Inflammatory macrophage (primary cell): ENCODE data around the gene FIGN.

Experiments
- DNase-seq, 2 donors: peaks; one replicate each; pipeline ENCODE4 v3.0.0-alpha.2; 2020 to 2022

FIGN gene

DNA sequence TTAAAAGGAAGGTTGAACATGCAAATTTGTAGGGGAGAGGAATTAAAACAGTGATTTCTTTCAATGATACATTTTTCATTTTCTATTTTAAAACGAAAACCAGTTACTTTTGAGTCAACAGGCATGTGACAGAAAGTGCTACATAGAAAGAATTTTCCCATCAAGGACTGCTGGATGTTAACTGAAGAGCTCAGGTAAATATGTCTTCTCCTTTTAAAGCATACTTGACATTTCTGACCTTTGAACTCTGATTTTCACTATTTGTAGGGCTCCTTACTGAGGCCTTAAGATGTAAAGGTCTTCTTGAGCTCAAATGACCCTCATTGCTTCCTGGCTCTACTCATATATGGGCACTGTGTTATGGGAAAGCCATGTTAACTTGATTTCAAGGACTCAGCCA, 32.4 kb downstream of the FIGN start:
- DNase-seq: no peak

DNA sequence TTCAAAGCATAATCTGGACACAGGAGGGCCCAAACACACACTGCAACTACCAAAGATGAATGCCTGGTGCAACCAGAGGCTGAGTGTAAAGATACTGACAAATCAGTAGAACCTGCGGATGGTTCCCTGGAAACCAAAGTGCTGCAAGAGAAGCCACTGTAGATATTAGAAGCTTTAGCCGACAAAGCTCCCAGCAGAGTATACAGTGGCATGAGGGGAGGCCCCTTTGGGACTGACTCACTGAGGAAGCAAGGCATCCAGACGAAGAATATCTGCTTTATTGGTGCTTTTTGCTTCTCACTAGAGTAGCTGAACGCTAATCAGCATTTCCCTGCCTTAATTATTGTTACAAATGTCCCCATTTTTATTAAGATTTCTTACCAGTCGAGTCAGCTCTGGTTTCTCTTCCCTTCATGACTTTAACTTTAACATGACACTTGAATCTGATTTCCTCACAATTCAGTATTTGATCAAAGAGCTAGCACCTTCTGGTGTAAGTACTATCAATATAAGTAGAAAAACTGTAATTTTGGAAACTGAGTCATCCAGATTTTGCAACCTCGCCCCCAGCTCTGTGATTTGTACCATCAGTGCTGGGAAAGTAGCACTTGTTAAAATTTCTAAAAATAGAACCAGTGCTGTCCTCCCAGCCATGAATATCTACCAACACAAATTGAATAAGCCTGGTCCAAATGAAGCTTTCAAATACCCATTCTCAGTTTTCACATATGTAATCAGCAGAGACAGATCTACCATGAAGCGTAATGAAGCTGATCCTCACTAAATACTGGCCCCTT, 34.2 kb downstream of the FIGN start:
- no peak for DNase-seq

DNA sequence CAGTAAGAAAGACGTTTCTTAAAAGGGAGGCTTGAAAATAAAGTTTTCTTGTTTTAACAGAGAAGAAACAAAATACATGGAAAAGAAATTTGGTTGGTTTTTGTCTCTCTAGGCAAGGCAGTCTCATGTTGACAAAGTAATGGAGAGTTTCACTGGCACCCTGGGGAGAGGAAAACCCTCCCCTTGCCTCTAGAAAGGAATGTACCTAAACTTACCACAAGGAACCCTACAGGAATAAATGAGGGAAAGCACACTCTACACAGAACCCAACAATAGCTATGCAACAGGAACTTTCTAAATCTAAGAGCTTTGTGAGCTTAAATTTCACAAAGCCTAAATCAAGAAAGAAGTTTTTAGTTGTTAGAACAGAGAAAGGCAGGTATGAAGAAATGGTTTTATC, 37.0 kb downstream of the FIGN start:
- DNase-seq: no peak

DNA sequence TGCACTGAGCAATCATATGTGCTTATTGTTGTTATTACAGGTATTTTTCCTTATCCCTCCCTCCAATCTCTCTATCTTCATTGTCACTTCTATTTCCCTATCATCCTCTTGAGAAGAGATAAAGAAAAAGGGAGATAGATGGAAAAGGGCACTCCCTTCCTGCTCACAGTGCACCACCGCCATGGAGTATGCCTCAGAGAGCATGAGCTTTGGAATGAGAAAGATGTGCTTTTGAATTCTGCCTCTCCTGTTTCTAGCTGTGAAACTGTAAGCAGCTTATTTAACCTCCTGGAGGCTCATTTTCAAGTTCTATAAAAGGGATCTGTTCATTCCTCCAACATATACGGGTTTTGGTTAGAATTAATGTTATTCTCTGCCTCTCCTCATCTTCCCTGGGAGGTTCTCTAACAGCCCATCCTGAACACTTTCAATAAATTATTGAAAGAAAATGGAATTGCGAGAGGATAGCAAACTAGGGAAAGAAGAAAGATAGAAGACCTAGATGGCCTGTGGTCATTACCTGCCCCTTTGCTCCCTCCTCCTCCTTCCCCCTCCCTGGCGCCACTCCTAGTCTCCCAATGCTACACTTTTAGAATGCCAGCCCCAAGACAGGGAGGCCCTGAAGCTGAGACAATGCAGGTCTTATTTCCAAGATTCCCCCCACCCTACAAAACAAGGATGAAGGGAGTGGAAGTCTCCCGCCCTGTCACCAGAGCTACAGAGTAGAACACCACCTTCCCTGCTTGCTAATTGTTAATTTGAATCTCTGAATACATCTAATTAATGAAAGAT, 37.8 kb downstream of the FIGN start:
- no peak for DNase-seq

DNA sequence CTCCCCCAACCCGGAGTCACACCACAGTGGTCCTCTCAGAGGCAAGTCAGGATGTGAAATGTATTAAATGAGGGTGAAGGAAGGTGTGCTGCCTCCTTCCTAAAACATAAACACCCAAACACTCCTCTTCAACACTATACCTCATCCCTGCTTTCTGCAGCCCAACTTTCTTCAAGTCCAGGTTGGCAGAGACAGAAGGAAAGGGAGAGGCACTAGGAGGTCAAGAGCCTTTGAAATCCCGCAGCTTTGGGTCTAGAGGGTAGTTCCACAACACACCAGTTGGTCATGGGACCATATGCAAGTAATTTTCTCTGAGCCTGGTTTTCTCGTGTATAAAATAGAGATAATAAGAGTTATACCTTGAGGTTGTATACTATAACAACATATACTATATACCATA, 38.4 kb downstream of the FIGN start:
- no peak for DNase-seq

DNA sequence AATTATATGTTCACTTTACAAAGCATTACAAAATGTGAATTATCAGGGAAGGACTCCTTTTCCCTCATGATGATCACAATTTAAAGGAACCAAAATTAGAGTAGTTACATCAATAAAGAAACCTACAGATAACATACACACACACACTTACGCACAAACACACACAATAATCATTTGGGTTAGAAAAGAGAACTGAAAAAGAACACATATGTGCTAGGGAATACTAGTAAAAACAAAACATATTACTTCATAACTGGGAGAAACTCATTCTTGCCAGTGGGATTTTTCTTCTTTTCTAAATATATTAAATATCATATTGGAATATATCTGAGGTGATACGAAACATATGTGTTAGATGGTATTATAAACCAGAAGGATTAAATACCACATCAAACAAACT, 42.3 kb downstream of the FIGN start:
- DNase-seq: no peak

DNA sequence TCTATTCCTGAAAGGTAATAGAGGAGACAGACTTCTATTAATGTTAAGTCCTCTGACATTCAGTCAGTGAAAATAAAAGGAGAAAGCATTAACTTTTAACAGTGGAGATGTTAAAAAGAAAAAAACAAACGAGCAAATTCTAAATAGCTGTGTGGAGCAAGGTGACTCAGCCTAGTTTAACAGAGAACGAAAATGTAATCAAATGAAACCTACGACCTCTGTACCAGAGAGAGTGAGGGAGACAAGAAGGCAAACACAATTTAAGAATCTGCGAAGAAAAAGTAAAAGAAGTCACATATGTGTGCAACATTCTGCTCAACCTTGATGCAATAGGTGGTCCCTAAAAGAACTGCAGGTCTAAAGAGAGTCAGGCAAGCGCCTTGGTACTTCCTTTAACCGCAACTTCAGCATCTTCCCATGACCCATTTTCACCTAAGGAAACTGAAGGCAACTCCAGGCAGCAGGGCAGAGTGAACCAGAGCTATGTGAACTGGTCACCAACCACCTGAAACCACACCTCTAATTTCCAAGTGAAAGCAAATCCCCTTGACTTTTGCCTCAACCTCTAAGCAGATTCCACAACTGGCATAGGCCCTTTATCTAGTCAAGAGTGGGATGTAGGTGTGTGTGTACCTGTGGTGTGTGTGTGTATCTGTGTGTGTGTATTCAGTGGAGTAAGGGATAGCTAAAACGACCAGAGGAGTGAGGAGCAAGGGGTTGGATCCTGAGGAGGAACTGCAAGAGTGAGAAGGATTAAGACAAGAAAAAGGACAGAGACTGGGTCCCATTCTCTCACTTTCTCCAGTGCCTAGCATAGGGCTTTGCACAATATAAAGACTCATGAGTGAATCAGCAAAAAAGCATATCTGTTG, 43.0 kb downstream of the FIGN start:
- no peak for DNase-seq

DNA sequence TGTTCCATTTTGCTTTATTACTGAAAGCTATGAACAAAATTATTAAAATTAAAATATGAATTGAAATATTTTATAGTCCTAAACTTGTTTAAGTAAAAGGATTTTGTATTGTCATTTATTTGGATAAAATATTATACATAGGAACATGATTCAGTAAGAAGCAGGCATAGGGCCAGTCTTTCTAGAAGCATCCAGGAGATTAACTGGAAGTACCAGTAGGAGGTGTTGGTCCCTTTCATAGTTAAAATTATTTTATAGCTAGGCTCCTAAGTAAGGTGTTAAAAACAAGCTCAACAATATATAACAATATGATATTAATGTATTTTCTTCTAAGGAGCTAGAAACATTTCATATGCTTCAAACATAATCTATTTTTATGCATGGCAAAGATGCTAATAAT, 43.7 kb downstream of the FIGN start:
- no peak for DNase-seq

DNA sequence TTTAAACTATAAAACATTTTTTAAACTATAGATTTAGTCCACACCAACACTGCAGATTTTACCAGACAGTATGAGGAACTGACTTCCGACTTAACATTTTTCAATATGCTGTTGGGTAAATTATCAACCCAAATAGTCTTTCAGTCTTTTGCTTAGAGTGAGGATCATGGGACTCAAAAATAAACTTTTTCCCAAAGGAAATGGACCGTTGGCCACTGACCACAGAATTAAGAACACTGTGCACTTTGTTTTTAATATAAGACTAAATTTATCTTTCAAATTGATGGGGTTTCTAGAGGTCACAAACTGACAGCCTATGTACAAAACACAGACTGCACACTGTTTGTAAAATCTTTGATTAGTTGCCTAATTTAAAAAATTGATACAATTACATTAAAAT, 44.9 kb downstream of the FIGN start:
- DNase-seq: no peak

DNA sequence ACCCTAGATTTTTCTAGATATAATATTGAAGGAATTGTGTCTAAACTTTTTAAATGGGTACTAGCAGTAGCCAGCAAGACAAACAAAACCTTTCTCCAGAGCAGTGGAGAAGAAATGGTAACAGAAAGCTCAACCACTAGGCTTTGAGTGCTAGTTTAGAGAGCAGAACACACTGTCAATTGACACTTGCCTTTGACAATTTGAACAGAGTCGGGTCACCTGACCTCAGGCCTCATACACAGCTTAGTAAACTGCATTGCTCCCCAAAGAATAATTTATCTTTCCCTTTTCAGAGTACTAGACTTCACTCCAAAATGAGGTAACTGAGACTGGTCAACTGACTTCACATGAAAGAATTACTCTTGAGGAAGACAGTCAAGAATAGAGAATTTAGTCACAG, 48.6 kb downstream of the FIGN start:
- no peak for DNase-seq

DNA sequence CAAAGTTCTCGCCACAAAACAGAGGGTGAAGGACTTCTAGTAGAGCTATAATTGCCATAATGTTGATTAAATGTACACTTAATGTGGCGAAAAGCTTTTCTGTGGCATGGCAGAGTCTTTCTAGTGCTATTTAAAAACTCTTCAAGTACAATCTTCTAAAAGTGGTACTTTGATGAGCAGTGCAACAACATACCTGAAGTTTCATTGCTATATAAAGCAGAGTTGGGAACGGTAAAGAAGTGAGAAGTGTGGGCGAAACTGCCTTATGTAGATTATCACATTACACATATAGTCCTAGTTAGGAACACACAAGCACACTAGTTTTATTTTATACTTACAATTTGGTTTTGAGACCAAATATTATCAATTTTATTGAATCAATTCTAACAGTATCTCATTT, 49.5 kb downstream of the FIGN start:
- no peak for DNase-seq

DNA sequence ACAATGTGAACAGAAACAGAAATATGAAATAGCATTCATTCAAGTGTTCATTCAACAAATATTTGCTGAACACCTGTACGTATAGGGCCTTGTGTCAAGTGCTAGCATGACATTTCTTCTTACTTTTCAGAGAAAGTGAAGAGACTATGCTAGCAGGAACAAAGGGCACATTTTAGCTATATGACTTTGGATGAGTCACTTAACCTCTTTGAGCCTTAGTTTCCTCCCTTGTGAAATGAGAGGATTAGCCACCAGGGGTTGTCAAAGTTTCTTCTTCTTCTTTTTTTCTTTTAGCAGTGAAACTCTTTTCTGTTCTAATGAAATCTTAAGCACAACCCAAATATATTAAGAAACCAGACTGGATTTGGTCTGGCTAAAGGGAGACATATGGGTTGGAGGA, 53.1 kb downstream of the FIGN start:
- no peak for DNase-seq

DNA sequence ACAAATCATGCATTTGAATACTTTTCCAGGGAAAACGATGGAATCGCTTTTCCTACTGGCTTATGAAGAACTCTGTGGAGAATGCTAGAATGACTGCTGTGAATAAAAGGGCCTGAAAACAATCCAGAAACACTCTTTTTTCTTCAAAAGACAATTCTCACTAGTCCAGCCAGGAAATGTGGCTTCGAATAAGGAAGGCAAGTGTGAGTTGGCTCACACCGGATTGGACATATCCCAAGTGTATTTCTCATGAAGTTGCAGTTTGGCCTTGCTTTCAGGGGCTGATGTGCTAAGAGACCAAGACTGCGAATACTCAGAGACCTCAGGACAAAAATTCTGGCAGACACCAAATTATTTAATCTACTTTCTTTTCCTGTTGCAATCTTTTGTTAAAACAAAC, 54.1 kb downstream of the FIGN start:
- DNase-seq: no peak

DNA sequence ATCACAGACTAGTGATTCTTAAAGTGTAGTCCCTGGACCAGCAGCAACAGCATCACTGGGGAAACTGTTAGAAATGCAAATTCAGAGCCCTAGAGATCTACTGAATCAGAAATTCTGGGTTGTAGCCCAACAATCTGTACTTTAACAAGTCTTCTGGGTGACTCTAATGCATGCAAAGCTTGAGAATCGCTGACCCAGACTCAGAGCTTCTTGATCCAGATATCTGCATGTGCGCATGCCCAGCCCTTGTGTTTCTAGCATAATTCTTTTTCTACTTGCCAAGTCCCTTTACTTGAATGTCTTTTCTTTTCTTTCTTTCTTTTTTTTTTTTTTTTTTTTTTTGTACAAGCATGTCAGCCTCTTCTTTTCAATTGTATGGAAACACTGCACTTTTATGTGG, 60.4 kb downstream of the FIGN start:
- DNase-seq: no peak

DNA sequence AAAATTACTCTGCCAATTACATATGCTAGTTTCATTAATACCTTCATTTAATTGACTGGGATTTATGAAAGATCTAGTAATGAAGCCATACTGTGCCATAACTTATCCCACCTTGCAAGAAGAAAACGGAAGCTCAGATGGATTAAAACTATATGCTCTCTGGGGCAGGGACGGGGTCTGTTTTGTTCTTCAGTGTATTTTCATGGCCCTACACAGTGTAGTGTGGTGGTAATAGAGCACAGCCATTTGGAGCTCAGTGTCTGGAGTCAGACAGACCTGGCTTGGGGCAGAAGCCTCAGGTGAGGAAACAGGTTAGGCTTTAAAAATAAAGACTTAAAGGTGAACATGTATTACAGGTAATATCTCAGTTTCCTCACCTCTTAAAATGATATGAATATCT, 62.3 kb downstream of the FIGN start:
- DNase-seq: no peak

DNA sequence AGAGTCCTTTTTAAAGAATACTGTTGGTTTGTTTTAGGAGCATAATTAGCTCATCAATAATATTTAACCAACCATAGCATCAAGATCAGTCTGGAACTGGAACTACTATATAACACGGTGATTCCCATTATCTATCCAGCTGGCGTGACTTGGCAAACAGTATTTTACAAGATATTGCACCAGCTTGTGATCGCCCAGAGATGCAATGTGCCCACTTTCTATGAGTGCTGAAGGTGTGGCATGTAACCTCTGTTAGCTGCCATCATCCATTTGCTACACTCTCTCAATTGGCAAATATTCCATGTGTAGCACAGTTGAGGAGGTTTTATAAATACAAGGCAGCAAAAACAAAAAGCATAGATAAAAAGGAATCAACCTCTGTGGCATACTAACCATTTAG, 64.9 kb downstream of the FIGN start:
- DNase-seq: no peak

DNA sequence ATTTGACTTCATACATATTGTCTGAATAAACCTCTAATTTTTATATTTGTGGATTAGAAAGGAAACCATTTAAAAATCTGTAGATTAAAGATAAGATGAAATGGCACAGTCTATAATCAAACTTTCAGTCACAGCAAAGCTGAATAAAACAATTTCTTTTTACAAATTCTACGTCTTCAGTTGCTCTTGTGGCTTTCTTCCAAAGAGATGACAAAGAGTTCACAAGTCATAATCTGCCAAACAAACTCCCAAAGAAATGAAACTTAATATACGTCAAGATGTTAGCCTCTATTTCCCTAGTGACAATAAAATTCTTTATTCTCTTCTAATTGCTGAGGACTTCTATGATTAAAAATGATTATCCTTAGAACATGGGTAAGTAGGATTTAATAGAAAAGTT, 66.3 kb downstream of the FIGN start:
- no peak for DNase-seq

DNA sequence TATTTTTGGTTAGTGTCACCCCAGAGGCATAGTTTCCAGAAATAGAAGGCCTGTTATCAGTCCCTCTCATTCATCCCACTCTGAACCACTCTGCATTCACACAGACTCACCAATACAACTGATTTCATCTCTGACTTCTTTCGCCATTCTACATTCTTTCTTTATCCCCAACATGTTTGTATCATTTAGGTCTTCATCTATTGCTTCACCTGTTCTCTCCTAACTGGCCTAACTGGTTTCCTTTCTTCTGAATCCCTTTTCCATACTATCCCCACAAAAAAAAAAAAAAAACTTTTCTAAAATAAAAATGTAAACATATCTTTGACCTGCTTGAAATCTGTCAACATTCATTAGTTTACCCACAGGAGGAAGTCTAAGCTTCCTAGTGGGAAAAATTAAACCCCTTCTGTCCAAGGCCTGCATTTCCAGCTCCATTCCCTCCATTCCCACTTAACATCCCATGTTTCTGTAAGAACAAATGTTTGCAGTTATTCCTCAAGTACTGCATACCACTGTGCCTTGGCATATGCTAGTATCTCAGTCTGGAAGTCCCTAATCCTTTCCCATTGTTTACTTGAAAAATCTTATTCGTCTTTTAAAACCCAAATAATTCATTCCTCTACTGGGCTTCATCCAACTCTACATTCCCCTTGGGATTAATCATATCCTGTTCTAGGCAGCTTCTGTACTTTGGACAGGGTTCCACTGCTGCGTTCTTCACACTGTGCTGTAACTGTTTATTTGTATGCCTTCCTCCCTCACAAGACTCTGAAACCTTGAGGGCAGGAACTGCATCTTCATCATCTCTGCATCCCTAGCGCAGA, 68.5 kb downstream of the FIGN start:
- DNase-seq: no peak

DNA sequence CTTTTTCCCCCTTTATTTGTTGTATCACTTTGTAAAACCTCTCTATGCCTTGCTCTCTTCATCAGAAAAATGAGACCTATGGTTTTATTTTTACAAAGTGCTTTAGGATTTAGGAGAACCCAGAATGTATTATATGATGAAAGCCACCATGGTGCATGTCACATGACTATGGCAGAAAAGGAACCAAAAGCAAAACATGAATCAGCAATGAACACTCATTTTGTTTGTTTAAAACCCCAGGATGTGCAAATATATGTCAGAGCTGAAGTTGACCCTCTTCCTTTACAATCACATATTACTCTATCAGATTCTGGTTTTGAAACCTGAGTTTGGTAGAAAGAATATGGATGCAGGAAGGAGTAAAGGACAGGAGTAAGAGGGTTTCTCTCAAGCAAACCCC, 70.0 kb downstream of the FIGN start:
- no peak for DNase-seq

DNA sequence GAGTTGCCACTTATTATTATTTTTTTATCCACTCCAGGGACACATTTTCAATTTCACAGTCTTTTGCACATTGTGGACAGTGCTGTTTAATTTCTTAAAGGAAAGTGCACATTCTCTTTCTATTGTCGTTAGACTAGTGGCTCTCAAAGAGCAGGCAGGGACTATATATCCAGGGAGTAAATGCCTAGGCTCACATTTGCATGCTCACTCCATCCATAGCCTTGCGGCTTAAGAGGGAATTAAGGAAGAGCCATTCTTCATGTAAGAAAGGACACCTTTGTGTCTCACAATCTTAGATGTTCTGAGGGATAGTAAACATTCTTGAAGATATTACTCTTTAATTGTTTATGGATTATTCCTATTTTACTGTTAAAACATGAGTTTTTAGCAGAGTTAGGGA, 70.8 kb downstream of the FIGN start:
- no peak for DNase-seq

DNA sequence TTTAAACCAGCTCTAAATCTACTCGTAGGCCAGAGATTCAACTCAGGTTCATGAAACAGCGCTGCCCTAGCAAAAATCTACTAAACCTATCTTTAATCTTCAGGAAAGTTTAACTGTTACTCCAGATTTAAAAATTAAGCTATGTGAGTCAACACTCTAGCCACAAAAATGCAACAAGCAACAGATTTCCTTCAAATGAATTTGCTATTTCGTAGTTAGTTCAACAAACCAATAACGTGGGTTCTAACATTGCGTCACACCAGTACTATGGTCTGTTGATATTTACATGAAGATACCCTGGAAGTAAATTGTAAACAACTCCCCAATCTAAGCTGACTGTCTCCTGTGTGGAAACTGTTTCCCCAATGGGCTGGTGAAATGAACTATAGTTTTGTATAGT, 71.2 kb downstream of the FIGN start:
- DNase-seq: no peak

DNA sequence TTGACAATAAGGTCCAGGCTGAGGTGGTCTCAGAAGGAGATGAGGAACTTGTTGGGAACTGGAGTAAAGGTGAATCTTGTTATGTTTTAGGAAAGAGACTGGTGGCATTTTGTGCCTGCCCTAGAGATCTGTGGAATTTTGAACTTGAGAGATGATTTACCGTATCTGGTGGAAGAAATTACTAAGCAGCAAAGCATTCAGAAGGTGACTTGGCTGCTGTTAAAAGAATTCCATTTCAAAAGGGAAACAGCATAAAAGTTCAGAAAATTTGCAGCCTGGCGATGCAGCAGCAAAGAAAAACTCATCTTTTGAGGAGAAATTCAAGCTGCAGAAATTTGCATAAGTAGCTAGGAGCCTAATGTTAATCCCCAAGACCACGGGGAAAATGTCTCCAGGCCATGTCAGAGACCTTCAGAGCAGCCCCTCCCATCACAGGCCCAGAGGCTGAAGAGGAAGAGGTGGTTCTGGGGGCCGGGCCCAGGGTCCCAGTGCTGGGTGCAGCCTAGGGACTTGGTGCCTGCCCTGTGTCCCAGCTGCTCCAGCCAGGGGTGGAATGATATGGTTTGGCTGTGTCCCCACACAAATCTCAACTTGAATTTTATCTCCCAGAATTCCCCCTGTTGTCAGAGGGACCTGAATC, 73.5 kb downstream of the FIGN start:
- no peak for DNase-seq
